Measurements from ENCODE around the gene MALRD1.
"Not testable (repeated sequence)": the region's sequence is repeated elsewhere in the genome, so short reads cannot be mapped to it uniquely, and the experiment has no call there.

MALRD1 gene

GRCh38 chr10:19713800-19714525, 665.4 kb downstream of the MALRD1 start:
- in situ Hi-C loops (cut with MboI; ENCODE audit: low pct_unique_long_range_greater_than_20kb, low sequenced_read_pairs): no loop called here
- no peak for DNase-seq

GRCh38 chr10:19719284-19719683, 670.7 kb downstream of the MALRD1 start:
- peak; percentile 38 for DNase-seq
- in situ Hi-C loops (cut with MboI; ENCODE audit: low pct_unique_long_range_greater_than_20kb, low sequenced_read_pairs): no loop called here

DNA sequence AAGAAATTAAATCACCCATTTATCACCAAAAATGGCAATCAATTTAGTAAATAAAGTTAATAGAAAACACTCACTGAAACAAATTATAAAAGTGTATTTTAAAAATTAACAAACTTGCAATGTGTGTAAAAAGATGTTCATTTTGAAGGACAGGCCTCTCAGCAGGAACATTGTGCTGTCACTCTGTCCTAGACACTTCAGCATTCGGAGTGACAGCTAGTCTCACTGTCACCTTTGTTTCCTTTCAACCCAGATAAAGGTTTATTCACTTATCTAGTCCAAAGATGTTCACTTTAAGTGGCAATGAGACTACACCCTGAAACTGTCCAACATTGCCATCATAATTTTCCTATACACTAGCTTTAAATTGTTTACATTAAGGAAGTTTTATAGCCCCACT, 675.7 kb downstream of the MALRD1 start:
- in situ Hi-C loops (cut with MboI; ENCODE audit: low pct_unique_long_range_greater_than_20kb, low sequenced_read_pairs): no loop called here
- DNase-seq: no peak

DNA sequence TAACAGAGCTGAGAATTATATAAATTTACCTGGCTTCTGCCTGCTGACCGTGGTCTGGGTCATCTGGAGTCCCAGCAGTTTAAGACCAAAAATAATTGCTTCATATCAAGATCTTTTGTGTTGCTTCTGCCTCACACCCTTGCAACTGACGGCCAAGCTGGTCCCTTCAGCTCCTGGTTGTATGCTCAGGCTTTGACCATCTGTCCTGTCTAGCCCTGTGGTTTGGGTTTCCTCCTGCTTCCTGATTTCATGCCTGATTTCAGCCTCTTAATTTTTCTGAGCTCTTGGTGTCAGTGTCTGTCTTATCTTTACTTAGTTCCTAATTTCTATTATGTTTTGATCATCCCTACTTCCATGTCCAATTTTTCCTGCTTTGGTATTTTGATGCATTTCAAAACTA, 679.8 kb downstream of the MALRD1 start:
- peak; percentile 88 for DNase-seq
- in situ Hi-C loops (cut with MboI; ENCODE audit: low pct_unique_long_range_greater_than_20kb, low sequenced_read_pairs): no loop called here

DNA sequence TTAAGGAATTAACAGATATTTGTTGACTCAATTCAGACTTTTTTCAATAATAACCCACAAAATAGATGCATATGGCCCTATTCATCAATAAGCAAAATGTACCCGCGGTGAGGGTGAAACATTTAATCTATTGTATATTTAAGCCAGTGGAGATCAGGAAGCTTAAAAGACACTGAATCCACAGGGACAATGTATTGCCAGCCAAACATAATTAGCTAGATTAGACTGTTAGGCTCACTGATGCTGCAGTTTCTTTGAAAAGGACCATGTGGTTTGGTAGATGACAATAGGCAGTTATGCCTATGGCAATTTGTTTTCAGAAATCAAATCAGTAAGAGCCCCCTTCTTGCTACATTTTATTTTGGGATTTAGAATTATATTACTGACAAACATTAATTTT, 680.4 kb downstream of the MALRD1 start:
- no peak for DNase-seq
- in situ Hi-C loops (cut with MboI; ENCODE audit: low pct_unique_long_range_greater_than_20kb, low sequenced_read_pairs): no loop called here

- in situ Hi-C loops (cut with MboI; ENCODE audit: low pct_unique_long_range_greater_than_20kb, low sequenced_read_pairs): no loop called here
- DNase-seq: peak; percentile 61
Measured at GRCh38 chr10:19730167-19730906, 681.7 kb downstream of the MALRD1 start.

DNA sequence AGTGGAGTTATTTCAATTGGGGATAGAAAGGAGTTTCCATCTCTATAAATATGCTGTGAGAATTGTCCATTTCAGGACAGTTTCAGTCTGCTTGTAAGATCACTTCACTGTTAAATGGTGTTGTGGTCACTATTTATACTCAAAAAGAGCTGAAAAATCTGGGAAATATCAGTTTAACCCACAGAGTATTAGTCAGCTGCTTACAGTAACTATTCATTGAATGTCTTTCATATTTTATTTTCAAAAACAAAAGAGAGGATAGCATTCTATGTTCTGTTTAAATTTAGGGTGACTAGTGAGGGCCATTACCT, 682.3 kb downstream of the MALRD1 start:
- no peak for DNase-seq
- in situ Hi-C loops (cut with MboI; ENCODE audit: low pct_unique_long_range_greater_than_20kb, low sequenced_read_pairs): no loop called here

- in situ Hi-C loops (cut with MboI; ENCODE audit: low pct_unique_long_range_greater_than_20kb, low sequenced_read_pairs): no loop called here
- DNase-seq: no peak
Measured at GRCh38 chr10:19731560-19731959, 683.0 kb downstream of the MALRD1 start.

DNA sequence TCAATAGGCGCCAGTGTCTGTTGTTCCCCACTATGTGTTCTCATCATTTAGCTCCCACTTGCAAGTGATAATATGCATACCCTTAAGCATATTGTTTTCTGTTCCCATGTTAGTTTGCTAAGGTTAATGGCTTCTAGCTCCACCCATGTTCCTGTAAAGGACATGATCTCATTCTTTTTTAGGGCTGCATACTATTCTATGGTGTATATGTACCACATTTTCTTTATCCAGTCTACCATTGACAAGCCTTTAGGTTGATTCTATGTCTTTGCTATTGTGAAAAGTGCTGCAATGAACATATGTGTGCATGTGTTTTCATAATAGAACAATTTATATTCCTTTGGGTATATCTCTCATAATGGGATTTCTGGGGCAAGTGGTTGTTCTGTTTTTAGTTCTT, 689.8 kb downstream of the MALRD1 start:
- in situ Hi-C loops (cut with MboI; ENCODE audit: low pct_unique_long_range_greater_than_20kb, low sequenced_read_pairs): no loop called here

GRCh38 chr10:19739232-19739631, 690.6 kb downstream of the MALRD1 start:
- in situ Hi-C loops (cut with MboI; ENCODE audit: low pct_unique_long_range_greater_than_20kb, low sequenced_read_pairs); DNase-seq: not testable (repeated sequence)

More for the DNA sequence above, 689.8 kb downstream of the MALRD1 start:
- DNase-seq: no peak

DNA sequence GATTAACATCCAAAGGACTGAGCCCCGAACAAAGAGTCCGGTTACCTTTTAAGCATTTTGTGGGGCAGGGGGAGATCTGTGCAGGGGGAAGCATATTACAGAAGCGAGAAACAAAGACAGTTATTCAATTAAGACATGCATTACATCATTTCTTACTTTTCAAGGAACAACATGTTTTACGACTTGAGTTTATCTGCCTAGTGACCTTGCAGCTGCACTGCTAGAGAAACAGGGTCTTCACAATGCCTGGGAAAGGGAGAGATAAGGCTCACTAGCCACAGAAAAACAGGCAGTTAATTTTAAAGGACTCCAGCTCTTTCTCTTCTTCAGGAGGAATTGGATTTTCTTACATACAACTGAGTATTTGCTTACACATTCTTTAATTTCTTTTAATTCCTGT, 693.5 kb downstream of the MALRD1 start:
- DNase-seq; in situ Hi-C loops (cut with MboI; ENCODE audit: low pct_unique_long_range_greater_than_20kb, low sequenced_read_pairs): not testable (repeated sequence)

DNA sequence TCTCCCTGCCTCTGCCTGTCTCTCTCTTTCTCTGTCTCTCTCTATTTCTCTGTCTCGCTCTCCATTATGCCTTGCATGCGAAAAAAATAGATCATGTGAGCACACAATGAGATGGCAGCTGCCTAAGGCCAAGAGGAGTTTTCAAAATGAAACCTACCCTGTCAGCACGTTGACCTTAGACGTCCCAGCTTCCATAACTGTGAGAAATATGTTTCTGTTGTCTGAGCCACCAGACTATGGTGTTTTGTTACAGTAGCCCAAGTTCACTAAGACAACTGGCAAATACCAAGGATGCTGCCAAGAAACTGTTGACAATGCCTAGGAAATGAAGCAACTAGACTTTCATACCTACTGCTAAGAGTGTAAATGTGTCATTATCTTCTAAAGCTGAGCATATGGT, 697.1 kb downstream of the MALRD1 start:
- in situ Hi-C loops (cut with MboI; ENCODE audit: low pct_unique_long_range_greater_than_20kb, low sequenced_read_pairs): no loop called here
- DNase-seq: no peak

DNA sequence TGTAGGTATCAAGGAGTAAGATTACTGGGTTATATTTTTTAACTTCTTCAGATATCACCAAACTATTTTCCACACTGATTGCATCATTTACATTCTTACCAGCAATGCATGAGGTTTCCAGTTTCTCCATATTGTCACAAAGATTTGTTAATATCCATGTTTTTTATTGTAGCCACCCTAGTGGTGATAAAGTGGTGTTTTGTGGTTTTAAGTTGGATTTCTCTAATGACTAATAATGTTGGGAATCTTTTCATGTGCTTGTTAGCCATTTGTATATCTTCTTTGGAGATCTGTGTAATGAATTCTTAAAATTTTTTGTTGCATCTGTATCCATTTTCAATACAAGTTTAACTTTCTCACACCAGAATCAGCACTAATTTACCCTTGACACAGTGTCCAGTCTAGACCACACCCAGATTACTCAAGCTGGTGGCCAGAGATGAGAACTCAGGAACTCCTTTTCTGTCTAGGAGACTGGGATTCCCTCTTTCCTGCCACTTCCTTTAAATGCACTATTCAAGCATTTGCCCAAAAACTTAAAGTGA, 700.7 kb downstream of the MALRD1 start:
- in situ Hi-C loops (cut with MboI; ENCODE audit: low pct_unique_long_range_greater_than_20kb, low sequenced_read_pairs): no loop called here
- DNase-seq: no peak

GRCh38 chr10:19750972-19751371, 702.4 kb downstream of the MALRD1 start:
- in situ Hi-C loops (cut with MboI; ENCODE audit: low pct_unique_long_range_greater_than_20kb, low sequenced_read_pairs): no loop called here

DNA sequence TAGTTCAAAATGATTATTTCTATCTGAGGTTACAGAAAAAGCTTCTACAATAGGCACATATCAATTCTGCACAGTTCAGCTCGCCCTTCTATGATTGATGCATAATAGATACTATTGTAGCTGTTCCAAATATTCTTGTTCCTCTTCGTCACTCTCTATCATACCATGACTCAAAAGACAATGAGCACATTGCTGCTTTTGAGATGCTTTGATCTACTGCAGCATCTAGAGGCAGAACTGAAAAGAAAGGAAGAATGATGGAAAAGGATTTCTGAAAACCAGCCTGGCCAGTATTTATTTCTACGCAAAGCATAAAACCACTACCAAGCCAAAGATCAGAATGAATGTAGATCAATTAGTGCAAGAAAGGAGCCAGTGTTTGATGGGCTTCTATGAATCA, 708.3 kb downstream of the MALRD1 start:
- no peak for DNase-seq
- in situ Hi-C loops (cut with MboI; ENCODE audit: low pct_unique_long_range_greater_than_20kb, low sequenced_read_pairs): no loop called here

More at GRCh38 chr10:19750972-19751371, 702.4 kb downstream of the MALRD1 start:
- DNase-seq: no peak

GRCh38 chr10:19762026-19762425, 713.4 kb downstream of the MALRD1 start:
- DNase-seq: no peak
- in situ Hi-C loops (cut with MboI; ENCODE audit: low pct_unique_long_range_greater_than_20kb, low sequenced_read_pairs): no loop called here

DNA sequence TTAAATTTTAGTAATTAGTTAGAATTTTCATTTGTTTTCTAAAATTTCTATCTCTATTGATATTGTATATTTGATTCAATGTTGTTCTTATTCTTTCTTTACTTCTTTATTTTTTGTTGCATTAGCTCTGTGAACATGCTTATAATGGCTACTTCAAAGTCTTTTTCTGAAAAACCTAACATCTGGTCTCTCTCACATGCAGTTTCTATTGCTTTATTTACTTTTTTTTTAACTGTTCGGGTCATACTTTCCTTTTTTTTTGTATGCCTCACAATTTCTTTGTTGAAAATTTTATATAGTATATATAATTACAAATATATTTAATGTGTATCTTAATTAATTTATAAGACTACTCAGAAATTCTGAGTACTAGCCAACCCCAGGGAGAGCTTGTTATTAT, 715.5 kb downstream of the MALRD1 start:
- DNase-seq: no peak
- in situ Hi-C loops (cut with MboI; ENCODE audit: low pct_unique_long_range_greater_than_20kb, low sequenced_read_pairs): no loop called here

DNA sequence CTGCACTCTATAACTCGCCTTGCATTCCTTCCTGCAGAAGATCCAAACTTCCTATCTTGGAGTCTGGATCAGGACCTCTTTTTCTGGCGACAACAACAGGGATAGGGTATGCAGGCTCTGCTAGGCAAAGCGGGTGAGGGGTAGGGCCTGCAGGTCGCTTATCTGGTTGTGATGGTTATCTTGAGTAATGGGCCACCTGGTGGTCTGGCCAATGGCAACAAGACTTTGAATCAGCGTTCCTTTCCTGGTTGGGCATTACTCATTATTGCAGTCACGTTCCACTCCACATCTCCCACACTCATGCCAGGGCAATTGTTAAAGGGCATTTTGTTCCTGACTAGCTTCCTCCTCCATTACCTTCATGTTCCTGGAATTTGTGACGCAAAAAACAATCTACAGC, 719.3 kb downstream of the MALRD1 start:
- no peak for DNase-seq
- in situ Hi-C loops (cut with MboI; ENCODE audit: low pct_unique_long_range_greater_than_20kb, low sequenced_read_pairs): no loop called here

DNA sequence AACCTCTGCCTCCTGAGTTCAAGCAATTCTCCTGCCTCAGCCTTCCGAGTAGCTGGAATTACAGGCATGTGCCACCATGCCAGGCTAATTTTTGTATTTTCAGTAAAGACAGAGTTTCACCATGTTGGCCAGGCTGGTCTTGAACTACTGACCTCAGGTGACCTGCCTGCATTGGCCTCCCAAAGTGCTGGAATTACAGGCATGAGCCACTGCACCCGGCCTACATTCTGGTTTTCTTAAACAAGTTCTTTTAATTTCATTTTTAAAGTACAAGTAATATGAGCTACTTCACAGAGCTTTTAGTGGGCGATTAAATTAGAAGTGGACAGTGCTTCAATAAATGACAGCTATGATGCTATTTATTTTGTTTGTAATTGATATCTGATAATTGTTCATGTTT, 721.2 kb downstream of the MALRD1 start:
- in situ Hi-C loops (cut with MboI; ENCODE audit: low pct_unique_long_range_greater_than_20kb, low sequenced_read_pairs); DNase-seq: not testable (repeated sequence)

DNA sequence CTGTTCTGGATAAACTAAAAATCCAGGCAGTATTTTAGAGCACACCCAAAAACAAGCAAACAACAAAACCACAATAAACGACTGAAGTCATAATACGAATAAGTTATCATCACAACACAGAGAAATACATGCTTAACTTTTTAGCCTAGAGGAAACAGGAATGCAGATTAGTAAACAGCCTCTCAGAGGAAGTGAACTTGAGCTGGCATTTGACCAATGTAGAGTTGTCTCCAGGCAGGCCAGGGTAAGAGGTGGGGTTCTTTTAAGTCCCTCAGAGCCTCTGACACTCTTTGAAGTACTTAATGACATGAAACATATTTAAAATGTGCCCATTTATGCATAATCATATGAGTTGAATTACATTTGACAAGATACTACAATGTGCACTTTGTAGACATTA, 724.4 kb downstream of the MALRD1 start:
- in situ Hi-C loops (cut with MboI; ENCODE audit: low pct_unique_long_range_greater_than_20kb, low sequenced_read_pairs): no loop called here
- no peak for DNase-seq

- DNase-seq: peak; percentile 43
- in situ Hi-C loops (cut with MboI; ENCODE audit: low pct_unique_long_range_greater_than_20kb, low sequenced_read_pairs): no loop called here
Measured at GRCh38 chr10:19775296-19775695, 726.7 kb downstream of the MALRD1 start.

All from KBM-7 (cell line).